ENCODE measurements around the gene BCAS3.

BCAS3 gene

GRCh38 chr17:61091096-61091495, 413.4 kb downstream of the BCAS3 start:
- H3K27ac ChIP-seq = no peak overlapping the region
- TF ChIP-seq ZFX (IDR thresholded peaks at IDR 0.05; ENCODE audit: borderline replicate concordance) (no peak), CTCF (IDR thresholded peaks at IDR 0.05) (no peak)

- no peak overlapping the region for H3K27ac ChIP-seq
- TF ChIP-seq ZFX (IDR thresholded peaks at IDR 0.05; ENCODE audit: borderline replicate concordance) (no peak), CTCF (IDR thresholded peaks at IDR 0.05) (no peak)
Measured at GRCh38 chr17:61097781-61098180, 420.1 kb downstream of the BCAS3 start.

- no peak overlapping the region for H3K27ac ChIP-seq
- TF ChIP-seq CTCF (IDR thresholded peaks at IDR 0.05) (no peak), ZFX (IDR thresholded peaks at IDR 0.05; ENCODE audit: borderline replicate concordance) (no peak)
Measured at GRCh38 chr17:61106354-61106753, 428.7 kb downstream of the BCAS3 start.

DNA sequence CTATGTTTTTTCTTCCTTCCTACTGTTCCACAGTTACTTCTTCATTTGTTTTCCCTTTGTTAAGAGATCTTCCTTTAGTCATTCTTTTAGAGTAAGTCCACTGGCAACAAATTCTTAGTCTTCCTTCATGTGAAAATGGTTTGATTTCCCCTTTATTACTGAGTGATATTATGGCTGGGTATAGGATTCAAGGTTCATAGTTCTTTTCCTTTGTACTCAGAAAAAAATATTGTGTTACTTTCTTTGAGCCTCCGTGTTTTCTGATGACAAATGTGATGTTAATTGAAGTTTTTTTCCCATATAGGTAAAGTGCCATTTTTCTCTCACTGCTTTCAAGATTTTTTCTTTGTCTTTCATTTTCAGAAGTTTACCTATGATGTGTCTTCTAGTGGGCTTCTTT, 438.9 kb downstream of the BCAS3 start:
- H3K27ac ChIP-seq = no peak overlapping the region

DNA sequence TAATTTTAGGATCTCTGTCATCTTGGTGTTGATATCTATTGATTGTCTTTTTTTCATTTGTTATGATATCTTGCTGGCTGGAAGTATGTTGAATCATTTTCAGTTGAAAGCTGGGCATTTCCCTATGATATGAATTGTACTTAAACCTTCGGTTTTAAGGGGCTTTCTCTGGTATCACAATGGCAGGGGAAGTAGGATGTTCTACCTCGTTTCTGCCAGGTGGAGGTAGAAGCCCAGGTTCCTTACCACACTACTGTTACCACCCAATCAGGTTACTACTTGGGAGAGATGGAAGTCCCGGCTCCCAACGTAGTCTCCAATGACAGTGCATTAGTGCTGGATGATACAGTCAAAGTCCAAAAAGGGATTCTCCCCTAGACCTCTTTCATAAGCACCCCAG, 440.3 kb downstream of the BCAS3 start:
- TF ChIP-seq ZFX (IDR thresholded peaks at IDR 0.05; ENCODE audit: borderline replicate concordance) (no peak), CTCF (IDR thresholded peaks at IDR 0.05) (no peak)
- H3K27ac ChIP-seq = no peak overlapping the region

More for the DNA sequence above, 438.9 kb downstream of the BCAS3 start:
- no peak for TF ChIP-seq ZFX (IDR thresholded peaks at IDR 0.05; ENCODE audit: borderline replicate concordance)
- TF ChIP-seq CTCF (IDR thresholded peaks at IDR 0.05) = no peak

- TF ChIP-seq CTCF (IDR thresholded peaks at IDR 0.05) (no peak), ZFX (IDR thresholded peaks at IDR 0.05; ENCODE audit: borderline replicate concordance) (no peak)
- no peak overlapping the region for H3K27ac ChIP-seq
Measured at GRCh38 chr17:61118871-61119270, 441.2 kb downstream of the BCAS3 start.

DNA sequence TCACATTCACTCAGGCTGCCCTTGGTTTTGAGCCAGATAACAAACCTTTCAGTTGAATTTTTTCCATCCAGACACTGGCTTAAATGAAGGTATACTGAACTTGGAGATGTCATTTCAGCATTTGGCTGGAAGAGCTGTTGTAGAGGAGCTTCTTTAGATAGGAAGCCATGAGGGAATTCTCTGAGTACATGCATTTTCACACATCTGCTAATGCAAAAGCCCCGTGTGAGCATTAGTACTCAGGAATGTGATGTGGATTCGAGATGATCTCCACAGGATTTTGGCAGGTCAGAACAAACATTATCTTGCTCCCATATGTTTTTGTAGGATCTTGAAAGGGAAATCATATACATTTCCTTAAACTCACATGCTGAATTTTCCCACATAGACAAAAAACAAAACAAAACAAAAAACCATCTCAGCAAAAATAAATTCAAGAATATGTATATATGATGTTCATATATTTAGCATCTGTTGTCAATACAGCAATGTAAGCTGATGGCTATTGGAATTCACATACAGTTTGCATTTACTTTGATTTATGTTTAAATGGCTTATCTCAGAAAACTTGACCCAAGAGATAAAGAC, 444.8 kb downstream of the BCAS3 start:
- no peak for TF ChIP-seq ZFX (IDR thresholded peaks at IDR 0.05; ENCODE audit: borderline replicate concordance)
- no peak for TF ChIP-seq CTCF (IDR thresholded peaks at IDR 0.05)
- no peak overlapping the region for H3K27ac ChIP-seq
